Measurements from ENCODE around the gene PPP2R5E.

- TF ChIP-seq CTCF (IDR thresholded peaks at IDR 0.05; ENCODE audit: low read length) (no peak), EZH2 (IDR thresholded peaks at IDR 0.05; ENCODE audit: borderline replicate concordance, low read length) (no peak)
Observed at GRCh38 chr14:63406333-63406732, 136.8 kb downstream of the PPP2R5E start.

Data from OCI-LY1 (cell line).